K562 (cell line): ENCODE results near the gene MEX3D. TPM values are rescaled to one million over a fixed set of nuclear protein-coding genes. Genes with fewer than 3 reads are reported as not detected.

Source experiments
- EP400 ChIP-seq: fragments of 450-650 bp; IDR thresholded peaks from 2 replicates; pipeline ENCODE4 v1.6.1; 2017; ENCODE audit warnings: antibody characterized with exemption, mild to moderate bottlenecking, moderate library complexity
- FIP1L1 ChIP-seq: fragments of 200-400 bp; formaldehyde crosslinking; IDR thresholded peaks from 2 replicates; pipeline ENCODE4 v1.6.1; 2018; ENCODE audit warnings: mild to moderate bottlenecking, low read depth, low read length; ENCODE audit not compliant: poor library complexity, severe bottlenecking
- GATAD2B ChIP-seq: fragments of 450-650 bp; IDR thresholded peaks from 2 replicates; pipeline ENCODE4 v1.6.1; 2017; ENCODE audit warnings: mild to moderate bottlenecking, borderline replicate concordance
- MEF2A ChIP-seq: IDR thresholded peaks from 2 replicates; pipeline ENCODE4 v1.6.1; 2011; ENCODE audit warnings: low read depth, mild to moderate bottlenecking, low read length, moderate library complexity; ENCODE audit not compliant: control insufficient read depth
- MYBL2 ChIP-seq, 2 experiments: fragments of 450-650 bp in 1 of 2; sonication (generic) in 1 of 2; formaldehyde crosslinking in 1 of 2; IDR thresholded peaks; 2 replicates each; pipeline versions ENCODE4 v1.6.1 to v1.8.1; 2017 to 2022; ENCODE audit warnings: borderline replicate concordance in 1 of 2, inconsistent platforms in 1 of 2, low read depth in 1 of 2, mild to moderate bottlenecking in 1 of 2, missing genetic modification reagents in 1 of 2, moderate library complexity in 1 of 2
- MYC ChIP-seq, 2 experiments: fragments of 250-450 bp in 1 of 2; sonication (Bioruptor Pico) in 1 of 2; IDR thresholded peaks; 2 replicates each; pipeline versions ENCODE4 v1.5.1 to v1.6.1; 2012 to 2021; ENCODE audit warnings: low read depth in 2 of 2, borderline replicate concordance in 1 of 2, improper control_type of control experiment in 1 of 2, low read length in 1 of 2, mild to moderate bottlenecking in 1 of 2, moderate library complexity in 1 of 2
- RAD21 ChIP-seq, 2 experiments: fragments of 250-450 bp in 1 of 2; fragments of 450-650 bp in 1 of 2; sonication (Bioruptor Pico) in 1 of 2; formaldehyde crosslinking in 1 of 2; IDR thresholded peaks in 1 of 2; conservative IDR thresholded peaks in 1 of 2; 2 replicates each; pipeline versions ENCODE4 v1.4.0 to v1.8.0; 2020 to 2022; ENCODE audit warnings: mild to moderate bottlenecking in 2 of 2, moderate library complexity in 1 of 2
- SMAD2 ChIP-seq: fragments of 150-350 bp; IDR thresholded peaks from 2 replicates; pipeline ENCODE4 v1.6.1; 2014; ENCODE audit warnings: low read depth, mild to moderate bottlenecking, low read length
- TARDBP ChIP-seq: fragments of 450-650 bp; IDR thresholded peaks from 2 replicates; pipeline ENCODE4 v1.6.1; 2016
- ZFP1 ChIP-seq: fragments of 450-650 bp; formaldehyde crosslinking; IDR thresholded peaks from 2 replicates; pipeline ENCODE4 v1.4.0; 2020; ENCODE audit warnings: mild to moderate bottlenecking, mixed read lengths
- ZNF140 ChIP-seq: fragments of 250-450 bp; sonication (Bioruptor Pico); IDR thresholded peaks from 2 replicates; pipeline ENCODE4 v1.8.0; 2021; ENCODE audit warnings: moderate library complexity, mild to moderate bottlenecking, inconsistent platforms
- ZNF212 ChIP-seq: fragments of 450-650 bp; formaldehyde crosslinking; IDR thresholded peaks from 2 replicates; pipeline ENCODE4 v1.4.0; 2020; ENCODE audit warnings: mild to moderate bottlenecking
- ZNF445 ChIP-seq: fragments of 250-450 bp; sonication (Bioruptor Pico); IDR thresholded peaks from 2 replicates; pipeline ENCODE4 v1.4.0; 2020; ENCODE audit warnings: low read depth, mild to moderate bottlenecking, moderate library complexity
- ZNF707 ChIP-seq: fragments of 250-450 bp; sonication (Bioruptor Pico); conservative IDR thresholded peaks from 2 replicates; pipeline ENCODE4 v1.8.0; 2022; ENCODE audit warnings: inconsistent platforms, mild to moderate bottlenecking, moderate library complexity
- polyA plus RNA-seq, 8 experiments: library from polyadenylated mRNA; depleted of rRNA in 4 of 8; stranded (reverse) in 5 of 8; unstranded in 3 of 8; fragments of >200 nt; fragmentation: Nextera tagmentation in 2 of 8; fragmentation: Illumina TruSeq in 1 of 8; extraction: Ambion mirVana in 2 of 8; extraction: Trizol in 1 of 8; gene quantifications; 2 replicates each; pipeline versions ENCODE4 v1.2.1 to v1.2.3, GENCODE V29; 2011 to 2014; ENCODE audit warnings: inconsistent platforms in 1 of 8, missing spikeins in 1 of 8
- total RNA-seq, 7 experiments: library from RNA; depleted of rRNA in 6 of 7; stranded (reverse); fragments of >200 nt in 6 of 7; fragmentation: Illumina TruSeq in 2 of 7; extraction: Trizol in 2 of 7; gene quantifications; 2 replicates each; pipeline versions ENCODE4 v1.2.1 to v1.2.3, GENCODE V29; 2011 to 2021; ENCODE audit warnings: low replicate concordance in 1 of 7
- TF ChIP-seq, protein P1 (sequence below): sonication (generic); formaldehyde crosslinking; IDR thresholded peaks from 2 replicates; pipeline ENCODE4 v1.8.0; 2022; ENCODE audit warnings: mild to moderate bottlenecking, missing genetic modification reagents
- TF ChIP-seq, protein P2 (sequence below): fragments of 250-450 bp; sonication (Bioruptor Pico); IDR thresholded peaks from 2 replicates; pipeline ENCODE4 v1.8.0; 2021; ENCODE audit warnings: moderate library complexity, mild to moderate bottlenecking, inconsistent platforms
- TF ChIP-seq, protein P3 (sequence below): fragments of 450-650 bp; IDR thresholded peaks from 2 replicates; pipeline ENCODE4 v1.6.1; 2016; ENCODE audit warnings: missing biosample characterization, missing genetic modification characterization
- TF ChIP-seq, protein P4 (sequence below): fragments of 250-450 bp; sonication (Bioruptor Pico); IDR thresholded peaks from 2 replicates; pipeline ENCODE4 v1.9.0; 2021; ENCODE audit warnings: mild to moderate bottlenecking
- TF ChIP-seq, protein P5 (sequence below): fragments of 450-650 bp; IDR thresholded peaks from 2 replicates; pipeline ENCODE4 v1.6.1; 2014; ENCODE audit warnings: low read depth, mild to moderate bottlenecking, moderate library complexity, borderline replicate concordance

Gene MEX3D
- total and polyA plus RNA-seq, 9 of the 15 experiments (the other 6 are each of a cell fraction or from before 2014, with no cell fraction given) = 1.7 to 39.3 (median 5.7) TPM

DNA sequence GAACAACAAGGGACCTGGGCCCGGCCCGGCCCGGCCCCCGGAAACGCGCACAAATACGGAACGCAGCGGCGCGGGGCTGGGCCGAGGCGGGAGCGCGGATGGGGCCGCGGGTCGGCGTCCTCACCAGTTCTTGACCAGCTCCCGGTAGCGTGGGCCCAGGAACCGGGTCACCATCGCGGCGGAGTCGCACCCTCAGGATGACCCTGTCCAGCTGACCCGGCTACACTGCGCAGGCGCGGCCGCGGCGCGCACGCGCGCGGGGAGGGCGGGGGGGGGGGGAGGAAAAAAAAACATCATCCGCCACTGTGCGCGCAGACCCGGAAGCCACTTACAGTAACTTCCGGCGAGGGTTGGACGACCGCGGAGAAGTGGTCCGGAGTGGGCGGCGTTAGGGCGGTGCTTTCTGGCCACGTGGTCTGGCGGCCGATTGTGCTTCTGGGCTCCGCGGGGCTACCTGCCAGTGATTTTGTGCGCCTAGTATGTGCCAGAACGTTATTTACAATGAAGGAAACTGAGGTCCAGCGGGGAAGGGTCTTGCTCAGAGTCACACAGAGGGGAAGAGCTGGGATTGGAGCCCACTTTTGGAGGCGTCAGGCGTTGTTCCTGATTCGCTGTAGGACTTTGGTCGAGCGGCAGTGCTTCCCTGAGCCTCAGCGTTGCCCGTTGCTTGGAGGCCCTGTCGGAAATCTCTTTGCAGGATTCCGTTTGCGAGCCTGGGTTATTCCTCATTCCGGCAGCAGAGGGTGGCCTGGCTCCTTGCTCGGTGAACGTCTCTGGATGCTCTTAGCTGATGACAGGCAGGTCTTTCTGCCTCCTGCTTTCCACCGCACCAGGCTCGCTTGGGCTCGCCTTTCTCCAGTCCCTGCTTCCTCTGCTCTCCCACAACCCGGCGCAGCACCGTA, 37.4 kb upstream of the MEX3D start, which contains the start of gene UQCR11 (continued):
- TF ChIP-seq, protein P1, sequence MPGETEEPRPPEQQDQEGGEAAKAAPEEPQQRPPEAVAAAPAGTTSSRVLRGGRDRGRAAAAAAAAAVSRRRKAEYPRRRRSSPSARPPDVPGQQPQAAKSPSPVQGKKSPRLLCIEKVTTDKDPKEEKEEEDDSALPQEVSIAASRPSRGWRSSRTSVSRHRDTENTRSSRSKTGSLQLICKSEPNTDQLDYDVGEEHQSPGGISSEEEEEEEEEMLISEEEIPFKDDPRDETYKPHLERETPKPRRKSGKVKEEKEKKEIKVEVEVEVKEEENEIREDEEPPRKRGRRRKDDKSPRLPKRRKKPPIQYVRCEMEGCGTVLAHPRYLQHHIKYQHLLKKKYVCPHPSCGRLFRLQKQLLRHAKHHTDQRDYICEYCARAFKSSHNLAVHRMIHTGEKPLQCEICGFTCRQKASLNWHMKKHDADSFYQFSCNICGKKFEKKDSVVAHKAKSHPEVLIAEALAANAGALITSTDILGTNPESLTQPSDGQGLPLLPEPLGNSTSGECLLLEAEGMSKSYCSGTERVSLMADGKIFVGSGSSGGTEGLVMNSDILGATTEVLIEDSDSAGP (CRISPR knock-in tag) = no peak
- TF ChIP-seq MYC (IDR thresholded peaks at IDR 0.05; ENCODE audit: low read depth, low read length) = peak; percentile 94
- peak; percentile 80; the same call in 1 of the 2 replicates for TF ChIP-seq MYC (CRISPR knock-in tag; IDR thresholded peaks at IDR 0.05; ENCODE audit: borderline replicate concordance, low read depth)
- TF ChIP-seq, protein P2, sequence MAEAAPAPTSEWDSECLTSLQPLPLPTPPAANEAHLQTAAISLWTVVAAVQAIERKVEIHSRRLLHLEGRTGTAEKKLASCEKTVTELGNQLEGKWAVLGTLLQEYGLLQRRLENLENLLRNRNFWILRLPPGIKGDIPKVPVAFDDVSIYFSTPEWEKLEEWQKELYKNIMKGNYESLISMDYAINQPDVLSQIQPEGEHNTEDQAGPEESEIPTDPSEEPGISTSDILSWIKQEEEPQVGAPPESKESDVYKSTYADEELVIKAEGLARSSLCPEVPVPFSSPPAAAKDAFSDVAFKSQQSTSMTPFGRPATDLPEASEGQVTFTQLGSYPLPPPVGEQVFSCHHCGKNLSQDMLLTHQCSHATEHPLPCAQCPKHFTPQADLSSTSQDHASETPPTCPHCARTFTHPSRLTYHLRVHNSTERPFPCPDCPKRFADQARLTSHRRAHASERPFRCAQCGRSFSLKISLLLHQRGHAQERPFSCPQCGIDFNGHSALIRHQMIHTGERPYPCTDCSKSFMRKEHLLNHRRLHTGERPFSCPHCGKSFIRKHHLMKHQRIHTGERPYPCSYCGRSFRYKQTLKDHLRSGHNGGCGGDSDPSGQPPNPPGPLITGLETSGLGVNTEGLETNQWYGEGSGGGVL (CRISPR knock-in tag) = no peak
- TF ChIP-seq ZNF212 (CRISPR knock-in tag) = no peak
- no peak for TF ChIP-seq ZNF140 (CRISPR knock-in tag)
- TF ChIP-seq, protein P3, sequence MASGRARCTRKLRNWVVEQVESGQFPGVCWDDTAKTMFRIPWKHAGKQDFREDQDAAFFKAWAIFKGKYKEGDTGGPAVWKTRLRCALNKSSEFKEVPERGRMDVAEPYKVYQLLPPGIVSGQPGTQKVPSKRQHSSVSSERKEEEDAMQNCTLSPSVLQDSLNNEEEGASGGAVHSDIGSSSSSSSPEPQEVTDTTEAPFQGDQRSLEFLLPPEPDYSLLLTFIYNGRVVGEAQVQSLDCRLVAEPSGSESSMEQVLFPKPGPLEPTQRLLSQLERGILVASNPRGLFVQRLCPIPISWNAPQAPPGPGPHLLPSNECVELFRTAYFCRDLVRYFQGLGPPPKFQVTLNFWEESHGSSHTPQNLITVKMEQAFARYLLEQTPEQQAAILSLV (tag) = no peak
- no peak for TF ChIP-seq MEF2A
- no peak for TF ChIP-seq MYBL2 (IDR thresholded peaks at IDR 0.05; ENCODE audit: low read depth)
- TF ChIP-seq MYBL2 (CRISPR knock-in tag; IDR thresholded peaks at IDR 0.05; ENCODE audit: borderline replicate concordance) = no peak
- TF ChIP-seq ZFP1 (CRISPR knock-in tag) = no peak
- peak; percentile 75 to 81 for TF ChIP-seq RAD21 (CRISPR knock-in tag; conservative IDR thresholded peaks at IDR 0.05 in 1 of 2, IDR thresholded peaks at IDR 0.05 in 1 of 2)
- TF ChIP-seq GATAD2B = 0 out of 2 replicates have a peak, but pooled peaks have one; percentile 19
- TF ChIP-seq, protein P4, sequence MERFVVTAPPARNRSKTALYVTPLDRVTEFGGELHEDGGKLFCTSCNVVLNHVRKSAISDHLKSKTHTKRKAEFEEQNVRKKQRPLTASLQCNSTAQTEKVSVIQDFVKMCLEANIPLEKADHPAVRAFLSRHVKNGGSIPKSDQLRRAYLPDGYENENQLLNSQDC (CRISPR knock-in tag) = no peak
- TF ChIP-seq EP400 = peak; percentile 90
- peak; percentile 26 for TF ChIP-seq FIP1L1
- no peak for TF ChIP-seq ZNF445
- no peak for TF ChIP-seq TARDBP
- no peak for TF ChIP-seq ZNF707 (CRISPR knock-in tag)
- TF ChIP-seq, protein P5, sequence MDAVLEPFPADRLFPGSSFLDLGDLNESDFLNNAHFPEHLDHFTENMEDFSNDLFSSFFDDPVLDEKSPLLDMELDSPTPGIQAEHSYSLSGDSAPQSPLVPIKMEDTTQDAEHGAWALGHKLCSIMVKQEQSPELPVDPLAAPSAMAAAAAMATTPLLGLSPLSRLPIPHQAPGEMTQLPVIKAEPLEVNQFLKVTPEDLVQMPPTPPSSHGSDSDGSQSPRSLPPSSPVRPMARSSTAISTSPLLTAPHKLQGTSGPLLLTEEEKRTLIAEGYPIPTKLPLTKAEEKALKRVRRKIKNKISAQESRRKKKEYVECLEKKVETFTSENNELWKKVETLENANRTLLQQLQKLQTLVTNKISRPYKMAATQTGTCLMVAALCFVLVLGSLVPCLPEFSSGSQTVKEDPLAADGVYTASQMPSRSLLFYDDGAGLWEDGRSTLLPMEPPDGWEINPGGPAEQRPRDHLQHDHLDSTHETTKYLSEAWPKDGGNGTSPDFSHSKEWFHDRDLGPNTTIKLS = no peak
- no peak for TF ChIP-seq SMAD2
